ENCODE results near the gene STK24.

DNA sequence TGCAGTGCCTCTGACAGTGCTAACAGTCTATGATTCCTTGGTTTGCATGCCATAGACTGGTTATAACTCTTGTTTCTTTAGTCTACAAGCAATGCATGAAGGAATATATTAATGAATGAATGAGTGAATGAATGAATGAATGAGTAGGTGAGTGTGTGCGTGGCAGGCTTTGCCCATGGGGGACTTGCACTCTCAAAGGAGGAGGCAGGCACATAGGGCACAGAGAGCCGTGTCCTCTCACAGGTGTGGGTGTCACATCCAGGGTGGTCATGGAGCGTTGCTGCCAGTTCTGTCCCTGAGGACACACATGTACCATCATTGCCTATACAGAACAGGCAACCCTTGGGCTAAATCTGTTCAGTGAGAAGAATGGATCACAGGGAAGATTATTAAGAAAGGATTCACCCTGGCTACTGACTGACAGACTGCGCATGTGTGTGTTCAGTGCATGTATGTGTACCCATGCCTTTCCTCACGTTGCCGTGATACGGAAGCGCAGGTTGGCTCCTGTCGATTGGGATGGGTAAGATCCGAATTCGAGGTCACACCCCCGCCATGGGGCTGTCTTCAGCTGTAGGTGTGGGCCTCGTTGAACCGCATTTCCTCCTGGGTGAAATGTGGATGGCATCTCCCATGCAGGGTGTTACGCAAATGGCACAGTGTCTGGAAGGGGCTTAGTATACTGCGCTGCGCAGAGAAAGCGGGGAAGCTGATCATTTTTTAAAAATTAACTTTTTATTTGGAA is 161.4 kb downstream of the STK24 start:
- TF ChIP-seq, protein P1, sequence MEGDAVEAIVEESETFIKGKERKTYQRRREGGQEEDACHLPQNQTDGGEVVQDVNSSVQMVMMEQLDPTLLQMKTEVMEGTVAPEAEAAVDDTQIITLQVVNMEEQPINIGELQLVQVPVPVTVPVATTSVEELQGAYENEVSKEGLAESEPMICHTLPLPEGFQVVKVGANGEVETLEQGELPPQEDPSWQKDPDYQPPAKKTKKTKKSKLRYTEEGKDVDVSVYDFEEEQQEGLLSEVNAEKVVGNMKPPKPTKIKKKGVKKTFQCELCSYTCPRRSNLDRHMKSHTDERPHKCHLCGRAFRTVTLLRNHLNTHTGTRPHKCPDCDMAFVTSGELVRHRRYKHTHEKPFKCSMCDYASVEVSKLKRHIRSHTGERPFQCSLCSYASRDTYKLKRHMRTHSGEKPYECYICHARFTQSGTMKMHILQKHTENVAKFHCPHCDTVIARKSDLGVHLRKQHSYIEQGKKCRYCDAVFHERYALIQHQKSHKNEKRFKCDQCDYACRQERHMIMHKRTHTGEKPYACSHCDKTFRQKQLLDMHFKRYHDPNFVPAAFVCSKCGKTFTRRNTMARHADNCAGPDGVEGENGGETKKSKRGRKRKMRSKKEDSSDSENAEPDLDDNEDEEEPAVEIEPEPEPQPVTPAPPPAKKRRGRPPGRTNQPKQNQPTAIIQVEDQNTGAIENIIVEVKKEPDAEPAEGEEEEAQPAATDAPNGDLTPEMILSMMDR (IDR thresholded peaks at IDR 0.05): no peak
- TF ChIP-seq POLR2A (IDR thresholded peaks at IDR 0.05) (no peak), POLR2AphosphoS5 (IDR thresholded peaks at IDR 0.05) (no peak)

All from breast epithelium (tissue), 3 donors.